HG02642 (cell line): ENCODE results near the gene MTUS2.
"Not testable (repeated sequence)": the region's sequence is repeated elsewhere in the genome, so short reads cannot be mapped to it uniquely, and the experiment has no call there.

Experiments
- ATAC-seq: cut with Tn5 transposase; IDR thresholded peaks from one replicate; pipeline ENCODE4 v1.9.1; 2021; ENCODE audit warnings: mild to moderate bottlenecking; ENCODE audit not compliant: unreplicated experiment, poor library complexity

MTUS2 gene

DNA sequence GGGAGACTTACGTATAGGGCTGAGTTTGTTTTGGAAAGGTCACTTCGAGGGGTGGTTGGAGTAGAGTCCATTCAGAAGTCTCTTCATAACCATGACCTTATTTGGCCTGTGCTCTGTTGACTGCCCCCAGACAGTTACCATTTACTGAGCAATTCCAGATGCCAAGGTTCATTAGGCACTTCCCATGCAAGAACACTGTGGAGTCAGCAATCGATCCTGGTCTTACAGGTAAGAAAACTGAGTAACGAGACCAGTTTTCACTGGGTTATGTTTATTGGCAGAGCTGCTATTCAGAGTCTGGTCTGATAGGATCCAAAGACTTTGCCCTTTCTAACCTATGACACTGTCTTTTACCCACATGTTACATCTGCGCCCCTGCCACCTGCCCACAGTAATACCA lies 134.7 kb downstream of the MTUS2 start:
- no peak for ATAC-seq

DNA sequence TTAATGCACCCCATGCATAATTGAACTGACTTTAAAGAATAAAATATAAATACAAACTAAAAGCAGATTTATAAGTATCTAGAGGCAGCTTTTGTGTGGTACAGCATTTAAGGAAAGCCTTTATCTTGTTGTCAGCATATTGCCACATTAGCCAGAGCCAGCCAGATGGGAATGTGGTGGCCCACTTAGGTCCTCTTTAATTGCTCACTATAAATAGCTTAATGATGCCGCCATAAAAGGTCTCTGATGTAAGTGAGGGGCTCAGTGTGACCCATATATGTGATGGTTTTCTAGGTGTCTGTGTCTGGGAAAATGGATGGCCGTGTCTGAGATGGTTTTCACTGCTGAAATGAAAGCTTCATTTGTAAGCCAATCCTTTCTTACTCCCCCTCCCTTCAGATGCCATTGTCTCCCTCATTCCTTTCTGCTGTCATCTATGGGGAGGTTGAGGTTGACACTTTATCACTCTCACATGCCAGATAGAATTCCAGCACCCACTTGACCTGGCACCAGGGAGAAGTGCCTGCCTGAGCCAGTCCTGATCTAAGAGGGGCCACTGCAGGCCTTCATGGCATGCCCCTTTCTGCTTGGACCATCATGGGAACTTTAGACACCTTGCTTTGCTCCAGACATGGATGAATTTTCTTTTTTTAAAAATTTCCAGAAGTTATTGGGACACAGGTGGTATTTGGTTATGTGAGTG lies 135.3 kb downstream of the MTUS2 start:
- no peak for ATAC-seq

DNA sequence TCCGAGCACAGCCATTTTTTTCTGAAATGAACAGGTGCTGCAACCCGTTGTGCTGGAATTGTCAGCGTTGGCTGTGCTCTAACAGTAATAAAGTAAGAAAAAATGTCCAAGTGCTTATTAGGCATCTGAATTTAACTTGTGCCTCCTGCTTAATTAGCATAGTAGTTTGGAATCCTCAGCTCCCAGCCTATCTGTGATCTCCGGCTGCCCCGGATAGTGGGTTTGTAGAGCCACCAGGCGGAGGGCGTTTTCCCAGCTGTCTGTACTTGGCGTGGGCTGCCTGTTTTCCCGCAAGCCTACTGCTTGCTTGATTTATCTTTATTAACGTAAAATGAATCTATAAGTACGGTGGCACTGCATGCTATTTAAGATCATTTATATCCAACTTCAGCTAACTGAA lies 137.9 kb downstream of the MTUS2 start:
- ATAC-seq, result no peak

DNA sequence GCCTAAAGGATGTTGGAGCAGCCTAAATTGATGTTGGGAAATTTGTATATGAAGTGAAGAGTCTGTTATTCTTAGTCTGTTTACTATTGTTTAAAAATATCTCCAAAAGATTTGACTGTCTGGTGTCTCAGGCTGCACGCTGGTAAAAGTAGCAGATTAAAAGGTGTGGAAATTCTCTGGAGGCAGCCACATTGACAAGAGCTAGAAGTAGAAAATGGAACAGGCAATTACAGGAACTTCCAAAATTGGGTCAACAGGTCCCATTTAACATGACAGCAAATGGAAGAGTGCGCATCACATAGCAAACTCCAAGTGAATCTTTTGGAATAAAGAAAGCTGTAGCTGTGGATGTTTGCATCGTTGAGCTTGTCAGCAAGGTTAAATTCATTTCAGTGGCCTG lies 138.3 kb downstream of the MTUS2 start:
- no peak for ATAC-seq

DNA sequence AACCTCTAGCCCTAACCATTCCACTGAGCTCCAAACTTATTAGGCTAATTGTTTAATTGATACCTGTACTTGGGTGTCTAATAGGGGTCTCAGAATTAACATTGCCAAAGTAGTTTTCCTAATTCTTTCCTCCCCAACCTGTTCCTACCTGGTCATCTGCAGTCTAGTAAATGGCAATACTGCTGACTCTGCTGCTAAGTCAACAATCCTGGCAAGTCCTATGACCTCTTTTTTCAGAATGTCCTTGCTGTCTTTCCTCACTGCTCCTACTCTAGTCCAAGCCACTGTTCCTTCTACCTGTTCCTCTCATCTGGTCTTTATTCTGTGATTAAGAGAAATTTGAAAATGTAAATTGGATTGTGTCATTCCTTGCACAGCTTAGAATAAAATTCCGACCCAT lies 143.9 kb downstream of the MTUS2 start:
- no peak for ATAC-seq

DNA sequence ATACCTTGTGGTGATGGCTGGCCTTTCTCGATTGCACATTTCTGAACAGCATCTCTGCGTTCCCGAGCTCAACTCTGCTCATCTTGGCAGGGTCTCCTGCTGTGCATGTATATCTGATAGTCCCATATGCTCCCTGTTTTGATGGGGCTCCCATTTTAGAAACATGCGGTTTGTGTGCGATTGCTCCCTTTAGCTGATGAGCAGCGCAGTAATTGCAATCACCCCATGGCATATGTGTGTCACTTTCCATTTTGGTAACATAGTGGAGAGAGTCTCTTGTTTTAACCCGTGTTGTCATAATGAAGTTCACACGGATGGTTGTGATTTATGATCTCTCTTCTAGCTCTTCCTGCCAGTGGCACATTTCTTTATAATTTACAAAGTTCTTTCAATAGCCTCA lies 144.7 kb downstream of the MTUS2 start:
- ATAC-seq, result no peak

DNA sequence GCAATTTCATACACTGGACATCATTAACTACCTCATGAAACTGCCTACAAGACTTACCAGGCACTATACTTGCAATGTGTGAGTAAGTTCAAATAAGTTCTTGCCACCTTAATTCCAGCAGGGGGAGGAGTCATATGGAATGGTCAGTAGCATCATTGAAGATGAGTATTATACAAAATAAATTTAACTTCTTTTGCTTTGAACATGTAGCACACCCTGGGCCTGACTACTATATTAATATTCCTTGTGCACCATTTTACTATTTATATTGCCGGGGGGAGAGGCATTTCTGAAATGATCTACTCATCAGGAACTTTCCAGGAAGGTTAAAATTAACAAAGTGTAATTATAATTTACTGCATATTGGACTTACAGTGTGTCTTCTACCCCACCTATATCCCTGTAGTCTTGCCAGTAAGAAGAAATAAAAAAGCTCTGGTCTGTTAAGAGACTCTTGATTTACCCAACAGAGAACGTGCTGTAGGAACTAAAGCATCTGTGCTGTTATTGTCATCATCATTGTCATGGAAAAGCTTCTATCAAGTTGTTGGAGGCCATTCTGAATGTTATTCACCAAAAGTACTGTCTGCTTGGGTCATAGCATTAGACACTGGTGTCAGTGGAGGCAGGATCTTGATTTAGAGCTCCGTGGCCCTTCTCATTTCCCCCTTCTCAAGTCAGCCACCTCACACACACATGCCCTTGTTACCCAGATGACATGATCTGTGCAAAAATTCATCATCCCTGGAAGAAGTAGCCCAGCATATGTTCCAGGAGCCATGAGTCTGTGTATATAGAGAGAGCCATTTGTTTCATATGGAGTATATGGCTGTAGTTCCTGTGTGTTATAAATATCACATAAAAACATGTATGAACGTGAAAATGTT lies 147.1 kb downstream of the MTUS2 start:
- no peak for ATAC-seq

DNA sequence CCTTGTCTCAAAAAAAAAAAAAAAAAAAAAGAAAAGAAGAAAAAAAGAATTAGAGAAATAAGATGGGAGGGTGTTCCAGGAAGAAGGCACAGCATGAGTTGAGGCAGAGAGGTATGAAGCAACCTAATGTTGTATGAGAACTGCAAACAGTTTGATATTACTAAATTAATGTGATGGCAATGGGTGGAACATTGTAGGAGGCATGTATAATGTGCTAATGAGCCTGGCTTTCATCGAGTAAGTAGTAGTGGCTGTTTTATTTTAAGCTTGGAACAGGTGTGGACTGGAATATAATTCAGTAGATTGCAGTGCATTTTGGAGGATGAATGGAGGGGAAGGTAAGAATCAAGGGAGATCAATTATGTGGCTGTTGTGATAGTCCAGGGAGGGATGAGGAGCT lies 156.1 kb downstream of the MTUS2 start:
- no peak for ATAC-seq

DNA sequence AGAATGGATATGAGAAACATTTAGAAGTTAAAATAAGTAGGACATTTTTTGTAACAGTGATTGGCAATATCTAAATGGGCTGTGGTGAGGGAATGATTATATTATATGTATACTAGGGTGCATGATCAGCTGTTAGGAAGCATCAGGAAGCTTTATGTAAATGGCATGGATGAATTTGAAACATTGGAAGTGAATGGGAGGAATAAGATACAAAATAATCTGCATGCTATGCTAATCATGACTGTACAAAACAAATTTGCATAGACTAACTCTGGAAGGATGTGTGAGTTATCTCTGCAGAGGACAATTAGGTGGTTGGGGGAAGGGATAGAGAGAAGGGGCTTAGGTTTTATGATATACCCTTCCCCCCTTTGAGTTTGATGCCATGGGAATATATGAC lies 156.5 kb downstream of the MTUS2 start:
- no peak for ATAC-seq

DNA sequence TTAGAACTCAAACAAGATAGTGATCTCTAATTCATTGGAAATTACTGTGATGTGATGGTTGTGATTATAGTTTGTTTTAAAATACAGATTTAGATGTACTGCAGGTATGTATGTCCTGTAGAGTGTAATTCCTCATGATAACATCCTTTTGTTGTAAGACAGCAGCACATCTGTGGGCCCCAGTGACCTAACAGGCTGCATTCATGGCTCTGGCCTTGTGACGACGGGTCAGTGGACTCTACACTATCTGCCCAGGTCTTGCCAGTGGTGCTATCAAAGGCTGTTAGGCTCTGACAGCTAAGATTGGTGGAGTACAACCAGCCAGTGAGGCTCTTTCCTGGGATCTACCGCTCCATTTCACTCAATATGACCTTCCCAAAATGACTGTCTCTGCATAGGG lies 158.4 kb downstream of the MTUS2 start:
- ATAC-seq, result no peak

DNA sequence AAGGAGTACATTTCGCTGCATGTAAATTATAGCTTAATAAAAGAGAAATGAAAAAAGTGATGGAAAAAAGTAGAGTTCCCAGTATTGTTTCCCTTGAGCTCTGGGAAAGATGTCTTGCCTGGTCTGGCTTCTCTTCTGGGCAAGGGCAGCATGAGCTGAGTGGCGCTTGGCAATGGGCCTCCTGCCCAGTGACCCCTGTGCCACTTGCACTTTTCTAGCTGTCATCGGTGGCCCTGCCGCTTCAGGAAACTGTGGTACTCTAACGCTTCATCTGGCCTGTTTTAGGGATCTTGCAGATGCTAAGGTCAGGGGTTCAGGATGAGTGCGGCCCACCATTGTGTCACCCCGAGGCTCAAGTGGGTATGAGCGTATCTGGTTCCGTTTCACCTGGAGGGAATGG lies 161.4 kb downstream of the MTUS2 start:
- ATAC-seq, result no peak

DNA sequence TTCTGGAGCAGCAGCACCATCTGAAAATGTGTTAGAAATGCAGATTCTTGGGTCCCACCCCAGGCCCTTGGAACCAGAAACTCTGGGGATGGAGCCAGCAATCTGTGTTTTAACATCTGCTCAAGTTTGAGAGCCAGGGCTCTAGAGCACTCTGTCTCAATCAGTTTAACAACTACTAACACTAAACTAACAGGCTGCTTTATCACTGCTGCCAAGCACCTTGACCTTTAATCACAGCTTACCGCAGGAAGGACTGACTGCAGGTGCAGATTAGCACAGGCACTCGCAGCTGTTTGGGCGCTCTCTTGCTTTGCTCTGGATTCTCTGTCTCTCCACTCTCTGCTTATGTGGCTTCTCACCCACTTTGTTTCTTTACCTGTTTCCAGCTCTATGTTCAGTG lies 163.5 kb downstream of the MTUS2 start:
- ATAC-seq, result no peak

DNA sequence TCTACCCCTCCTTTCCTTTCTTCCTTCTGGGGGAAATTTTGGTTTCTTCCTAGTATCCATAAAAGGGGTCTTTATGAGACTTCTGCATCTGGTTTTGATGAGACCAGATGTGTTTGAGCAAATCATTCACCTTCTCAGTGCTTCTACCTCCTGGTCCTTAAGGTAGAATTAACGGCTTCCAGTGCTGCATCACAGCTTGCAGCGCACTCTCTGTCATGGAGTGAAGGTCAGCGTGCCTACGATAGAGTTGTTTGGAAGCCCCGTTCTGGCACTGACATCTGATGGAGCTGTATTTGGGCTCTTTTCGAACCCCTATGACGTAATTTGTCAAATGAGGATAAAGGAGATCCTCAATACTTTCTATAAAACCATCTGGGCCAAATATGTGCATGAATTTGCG lies 164.2 kb downstream of the MTUS2 start:
- no peak for ATAC-seq

DNA sequence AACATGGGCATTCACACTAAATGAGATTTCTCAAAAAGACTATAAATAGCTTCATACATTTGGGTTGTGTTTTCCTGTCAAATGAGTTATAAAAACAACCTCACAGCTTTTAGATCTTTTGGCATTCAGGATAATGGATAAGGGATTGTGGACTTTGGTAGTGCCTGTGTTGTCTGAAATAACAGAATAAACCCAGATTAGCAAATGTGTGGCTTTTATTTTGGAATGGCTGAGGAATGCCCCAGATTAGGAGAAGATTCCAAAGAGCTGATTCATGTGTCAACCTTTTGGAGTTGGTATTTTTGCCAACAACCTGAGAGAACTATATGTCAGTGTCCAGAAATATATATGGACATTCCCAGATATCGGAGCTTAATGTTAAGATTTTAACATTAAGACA lies 164.7 kb downstream of the MTUS2 start:
- ATAC-seq, result no peak

DNA sequence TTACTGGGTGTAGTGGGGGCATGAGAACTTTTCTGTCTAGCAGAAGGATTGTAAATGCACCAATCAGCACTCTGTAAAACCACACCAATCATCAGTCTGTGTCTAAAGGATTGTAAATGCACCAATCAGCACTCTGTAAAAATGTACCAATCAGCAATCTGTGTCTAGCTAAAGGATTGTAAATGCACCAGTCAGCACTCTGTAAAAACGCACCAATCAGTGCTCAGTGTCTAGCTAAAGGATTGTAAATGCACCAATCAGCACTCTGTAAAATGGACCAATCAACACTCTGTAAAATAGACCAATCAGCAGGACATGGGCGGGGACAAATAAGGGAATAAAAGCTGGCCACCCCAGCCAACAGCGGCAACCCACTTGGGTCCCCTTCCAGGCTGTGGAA lies 170.2 kb downstream of the MTUS2 start:
- not testable (repeated sequence) for ATAC-seq

DNA sequence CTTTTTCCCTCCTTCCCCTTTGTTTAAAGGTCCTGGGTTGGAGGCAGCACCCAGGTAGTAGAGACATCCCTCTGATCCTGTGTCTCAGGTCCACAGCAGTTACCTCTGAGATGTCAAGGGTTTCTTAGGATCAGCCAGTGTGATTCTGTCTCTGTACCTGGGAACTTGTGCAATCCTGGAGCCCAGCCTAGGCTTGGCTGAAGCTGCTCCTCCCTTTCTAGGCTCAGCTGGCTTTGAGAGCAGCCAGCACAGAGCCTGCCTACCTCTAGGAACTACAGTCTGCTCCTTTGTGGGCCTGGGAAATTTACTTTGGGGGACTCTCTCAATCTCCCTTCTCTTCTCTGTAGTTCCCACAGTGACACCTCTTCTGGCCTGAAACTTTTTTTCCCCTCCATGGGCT lies 171.6 kb downstream of the MTUS2 start:
- no peak for ATAC-seq

DNA sequence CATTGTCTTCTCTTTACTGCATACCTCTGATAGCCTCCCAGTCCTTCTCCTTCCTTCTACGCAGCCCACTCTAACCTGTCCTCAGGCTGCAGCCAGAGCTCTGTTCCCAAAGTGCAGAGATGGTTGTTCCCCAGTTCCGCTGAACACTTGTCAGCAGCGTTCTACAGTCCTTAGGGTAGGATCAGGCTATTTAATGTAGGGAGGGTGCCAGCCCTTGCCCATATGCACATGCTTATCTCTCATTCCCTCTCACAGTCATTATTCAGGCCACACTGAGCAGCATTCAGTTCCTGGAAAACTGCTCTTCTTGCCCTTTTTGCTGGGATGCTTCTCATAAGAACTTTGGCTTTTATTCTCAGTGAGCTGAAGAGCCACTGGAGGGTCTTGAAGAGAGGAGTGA lies 180.7 kb downstream of the MTUS2 start:
- no peak for ATAC-seq

DNA sequence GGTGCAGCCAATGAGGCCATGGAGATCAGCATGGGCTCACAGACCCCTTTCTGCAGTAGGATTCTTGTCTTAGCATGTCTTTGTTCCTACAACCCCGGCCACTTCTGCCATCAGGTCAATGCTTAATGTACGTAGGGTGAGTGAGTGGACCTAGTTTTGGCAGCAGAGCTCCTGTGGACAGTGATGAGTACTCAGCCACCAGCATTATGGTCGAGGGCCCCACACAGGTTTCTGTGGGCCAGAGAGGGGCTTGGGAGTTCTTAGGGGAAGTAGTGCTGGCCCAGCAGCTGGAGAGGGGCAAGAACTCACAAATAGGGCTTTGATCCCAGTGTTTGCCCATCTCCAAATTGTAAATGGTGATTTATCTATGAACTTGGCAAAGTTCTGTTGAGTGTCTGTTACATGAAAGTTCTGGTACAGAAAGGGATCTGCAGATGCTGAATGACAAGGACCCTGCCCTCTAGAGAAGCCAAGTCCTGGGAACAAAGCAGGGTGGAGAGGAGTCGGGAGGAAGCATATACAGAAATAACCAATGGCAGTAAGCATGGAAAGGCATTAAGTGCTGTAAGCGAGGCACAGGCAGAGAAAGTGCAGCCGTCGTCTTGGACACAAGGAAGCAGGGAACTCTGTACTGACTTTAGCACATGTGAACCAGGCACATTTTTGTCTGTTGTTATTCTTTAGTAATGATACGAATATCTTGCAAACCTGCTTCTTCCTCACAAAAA lies 185.1 kb downstream of the MTUS2 start:
- no peak for ATAC-seq

DNA sequence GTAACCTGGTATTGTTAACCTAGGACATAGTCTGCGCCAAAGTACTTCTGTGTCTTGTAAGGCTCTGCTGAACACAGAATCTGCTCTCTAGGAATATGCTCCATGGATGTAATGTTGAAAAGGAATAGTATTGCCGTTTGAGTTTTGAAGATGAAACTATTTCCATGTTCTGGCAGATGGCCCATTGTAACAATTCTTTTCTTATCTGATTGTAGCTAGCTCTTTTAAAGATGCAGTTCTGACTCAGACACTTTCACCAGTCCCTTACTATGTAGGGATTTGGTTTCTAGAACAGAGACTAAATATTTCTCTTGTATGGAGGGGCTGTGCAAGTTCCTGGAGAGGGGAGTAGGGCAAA lies 185.6 kb downstream of the MTUS2 start:
- no peak for ATAC-seq

DNA sequence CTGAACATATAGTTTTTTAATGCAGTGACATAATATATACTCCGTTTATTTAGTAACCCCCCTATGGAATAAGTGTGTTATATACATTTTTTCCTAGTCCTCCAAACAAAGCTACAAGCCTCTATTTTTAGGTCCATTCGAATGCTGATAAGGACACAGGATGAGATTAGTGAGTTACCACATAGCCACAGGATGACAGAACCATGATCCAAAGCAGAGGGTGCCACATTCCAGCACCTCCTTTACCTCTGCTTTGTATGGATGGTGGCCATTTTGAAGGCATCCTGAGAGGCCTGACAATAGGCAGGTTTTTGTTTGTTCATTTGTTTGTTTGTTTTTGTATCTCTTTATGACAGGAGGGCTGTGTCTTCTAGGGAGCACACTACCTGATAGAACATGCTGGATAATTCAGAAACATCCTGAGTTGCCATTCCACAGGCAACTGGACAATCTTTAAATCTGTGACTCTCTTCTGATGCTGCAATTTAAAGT lies 186.3 kb downstream of the MTUS2 start:
- ATAC-seq, result no peak

DNA sequence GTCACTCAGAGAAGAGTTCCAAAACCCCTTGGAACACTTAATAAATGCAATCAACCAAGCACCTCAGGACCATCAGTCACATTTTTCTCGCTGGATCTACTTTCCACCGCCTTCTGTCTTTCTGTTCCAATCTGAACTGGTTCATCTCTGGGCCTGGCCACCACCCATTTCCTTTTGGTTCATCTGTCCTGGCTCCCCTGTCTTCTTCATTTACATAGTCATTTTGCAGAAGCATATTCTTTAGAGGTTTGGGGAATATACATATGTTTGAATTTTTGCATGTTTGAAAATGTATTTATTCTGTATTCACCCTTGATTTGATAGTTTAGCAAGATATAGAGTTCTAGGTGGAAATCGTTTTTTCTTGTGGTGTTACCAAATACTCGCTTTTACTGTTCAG lies 188.2 kb downstream of the MTUS2 start:
- no peak for ATAC-seq
